A549 (cell line): ENCODE results near the gene ZNF723. TPM values are rescaled to one million over a fixed set of nuclear protein-coding genes. Genes with fewer than 3 reads are reported as not detected.

Source experiments
- ATAC-seq, 2 experiments: fragments of 200-7000 bp in 1 of 2; fragments of >200 bp in 1 of 2; cut with Nextera tagmentation in 1 of 2; cut with Tn5 transposase in 1 of 2; 3 replicates each; pipeline versions ENCODE4 v1.8.0 to v1.9.1; 2018 to 2020; ENCODE audit warnings: mild to moderate bottlenecking in 1 of 2, moderate library complexity in 1 of 2
- CTCF ChIA-PET: fragments of 300-600 bp; sonication (Branson Sonifier 250); formaldehyde crosslinking; extraction: SDS; loops from one replicate; lab custom pipeline; 2021; ENCODE audit warnings: antibody characterized with exemption, inconsistent platforms; lab: Yijun Ruan, JAX
- POLR2A ChIA-PET: fragments of 350-600 bp; formaldehyde crosslinking; extraction: SDS; loops from one replicate; lab custom pipeline; 2021; ENCODE audit warnings: antibody characterized with exemption, inconsistent platforms; lab: Yijun Ruan, JAX
- DNase-seq, 2 experiments: peaks; one replicate each; pipeline versions ENCODE4 v3.0.0 to v3.0.0-alpha.2; 2011 to 2016; ENCODE audit warnings: low read depth in 1 of 2, low spot score in 1 of 2
- FAIRE-seq: peaks from 2 replicates; lab custom pipeline; 2011; peaks lifted over from hg19 to GRCh38; lab: Jason Lieb, UNC
- H3K27ac ChIP-seq, 2 experiments: fragments of >200 bp; sonication (Bioruptor Twin); formaldehyde crosslinking; 3 replicates each; pipeline ENCODE4 v1.5.1; 2016 to 2017
- H3K4me1 ChIP-seq: fragments of >200 bp; sonication (Bioruptor Twin); formaldehyde crosslinking; 3 replicates; pipeline ENCODE4 v1.6.1; 2016
- H3K4me2 ChIP-seq: fragments of >200 bp; sonication (Bioruptor Twin); formaldehyde crosslinking; 3 replicates; pipeline ENCODE4 v1.6.1; 2016
- H3K4me3 ChIP-seq: fragments of >200 bp; sonication (Bioruptor Twin); formaldehyde crosslinking; 3 replicates; pipeline ENCODE4 v1.5.1; 2016
- H3K9me3 ChIP-seq: fragments of >200 bp; sonication (Bioruptor Twin); formaldehyde crosslinking; 3 replicates; pipeline ENCODE4 v1.6.1; 2016
- CBX8 ChIP-seq: fragments of 200-600 bp; sonication (generic); IDR thresholded peaks from 2 replicates; pipeline ENCODE4 v1.6.1; 2016
- CEBPB ChIP-seq, 2 experiments: fragments of >200 bp in 1 of 2; sonication (Bioruptor Twin) in 1 of 2; formaldehyde crosslinking in 1 of 2; IDR thresholded peaks; 2 replicates each; pipeline ENCODE4 v1.6.1; 2012 to 2016
- CHD2 ChIP-seq: fragments of 150-350 bp; IDR thresholded peaks from 2 replicates; pipeline ENCODE4 v1.6.1; 2014; ENCODE audit warnings: low read length; ENCODE audit not compliant: partially characterized antibody
- CHD4 ChIP-seq: fragments of 200-600 bp; sonication (generic); IDR thresholded peaks from 2 replicates; pipeline ENCODE4 v1.6.1; 2016; ENCODE audit warnings: antibody characterized with exemption, mild to moderate bottlenecking, borderline replicate concordance
- EHMT2 ChIP-seq: fragments of 200-600 bp; sonication (generic); IDR thresholded peaks from 2 replicates; pipeline ENCODE4 v1.6.1; 2016; ENCODE audit warnings: antibody characterized with exemption, low read depth, mild to moderate bottlenecking, moderate library complexity
- EP300 ChIP-seq, 2 experiments: fragments of >200 bp; sonication (Bioruptor Twin); formaldehyde crosslinking; IDR thresholded peaks; 2 replicates in 1 of 2; 3 replicates in 1 of 2; pipeline ENCODE4 v1.6.1; 2016 to 2017
- FOSL2 ChIP-seq, 2 experiments: fragments of 450-650 bp in 1 of 2; fragments of >200 bp in 1 of 2; sonication (Bioruptor Twin) in 1 of 2; formaldehyde crosslinking; IDR thresholded peaks; 2 replicates each; pipeline versions ENCODE4 v1.5.0 to v1.6.1; 2016 to 2020; ENCODE audit warnings: mild to moderate bottlenecking in 1 of 2, moderate library complexity in 1 of 2
- FOXS1 ChIP-seq: fragments of 250-450 bp; sonication (Bioruptor Pico); IDR thresholded peaks from 2 replicates; pipeline ENCODE4 v1.5.0; 2020; ENCODE audit warnings: mild to moderate bottlenecking, moderate library complexity
- HEYL ChIP-seq: fragments of 250-450 bp; sonication (Bioruptor Pico); IDR thresholded peaks from 2 replicates; pipeline ENCODE4 v1.8.0; 2021; ENCODE audit warnings: mild to moderate bottlenecking, moderate library complexity
- HOXB13 ChIP-seq: fragments of 250-450 bp; sonication (Bioruptor Pico); IDR thresholded peaks from 2 replicates; pipeline ENCODE4 v1.5.0; 2020; ENCODE audit warnings: low read depth, mild to moderate bottlenecking, moderate library complexity
- HOXB5 ChIP-seq: fragments of 250-450 bp; sonication (Bioruptor Pico); IDR thresholded peaks from 2 replicates; pipeline ENCODE4 v1.5.0; 2020; ENCODE audit warnings: mild to moderate bottlenecking, moderate library complexity
- JUNB ChIP-seq: fragments of >200 bp; sonication (Bioruptor Twin); formaldehyde crosslinking; IDR thresholded peaks from 2 replicates; pipeline ENCODE4 v1.6.1; 2016
- KDM5A ChIP-seq: fragments of 200-600 bp; sonication (generic); IDR thresholded peaks from 2 replicates; pipeline ENCODE4 v1.6.1; 2016; ENCODE audit warnings: antibody characterized with exemption, mild to moderate bottlenecking
- MAFK ChIP-seq: fragments of 450-650 bp; IDR thresholded peaks from 2 replicates; pipeline ENCODE4 v1.6.1; 2014; ENCODE audit not compliant: partially characterized antibody
- MYC ChIP-seq: IDR thresholded peaks from 2 replicates; pipeline ENCODE4 v1.6.1; 2012; ENCODE audit warnings: mild to moderate bottlenecking, inconsistent platforms, low read length, improper control_type of control experiment, borderline replicate concordance
- NFE2L2 ChIP-seq: fragments of 150-350 bp; conservative IDR thresholded peaks from 2 replicates; pipeline ENCODE4 v1.6.1; 2014; ENCODE audit warnings: low read length
- NPAS2 ChIP-seq: fragments of 250-450 bp; sonication (Bioruptor Pico); IDR thresholded peaks from 2 replicates; pipeline ENCODE4 v1.8.0; 2022; ENCODE audit warnings: mild to moderate bottlenecking, moderate library complexity, borderline replicate concordance
- NR3C1 ChIP-seq: fragments of >200 bp; sonication (Bioruptor Twin); formaldehyde crosslinking; IDR thresholded peaks from 3 replicates; pipeline ENCODE4 v1.6.1; 2017
- POLR2A ChIP-seq: IDR thresholded peaks from 2 replicates; pipeline ENCODE4 v1.6.1; 2012; ENCODE audit warnings: mild to moderate bottlenecking, low read length
- RFX5 ChIP-seq: fragments of 450-650 bp; IDR thresholded peaks from 2 replicates; pipeline ENCODE4 v1.7.1; 2014; ENCODE audit warnings: antibody characterized with exemption, mild to moderate bottlenecking, moderate library complexity
- ZNF302 ChIP-seq: fragments of 250-450 bp; sonication (Bioruptor Pico); IDR thresholded peaks from 2 replicates; pipeline ENCODE4 v1.9.0; 2021; ENCODE audit warnings: inconsistent platforms, mild to moderate bottlenecking, moderate library complexity
- WGBS: methylation state at CpG from one replicate; pipeline ENCODE4 v1.1.6; 2017; ENCODE audit errors: missing lambda C conversion rate; 5-methylcytosine and 5-hydroxymethylcytosine counted together
- polyA plus RNA-seq, 4 experiments: library from polyadenylated mRNA; depleted of rRNA in 3 of 4; stranded (reverse); fragments of >200 nt; fragmentation: RNase III in 1 of 4; extraction: RNeasy Plus Mini Kit Qiagen cat#74134 plus additional on column Dnase treatment in 1 of 4; gene quantifications; 2 replicates in 3 of 4; 3 replicates in 1 of 4; pipeline ENCODE4 v1.2.3, GENCODE V29; 2011 to 2017
- TF ChIP-seq, protein P1 (sequence below): fragments of 250-450 bp; sonication (Bioruptor Pico); IDR thresholded peaks from 2 replicates; pipeline ENCODE4 v1.5.0; 2021; ENCODE audit warnings: mild to moderate bottlenecking, moderate library complexity, borderline replicate concordance
- TF ChIP-seq, protein P2 (sequence below): fragments of 250-450 bp; sonication (Bioruptor Pico); IDR thresholded peaks from 2 replicates; pipeline ENCODE4 v1.5.0; 2020; ENCODE audit warnings: low read depth, mild to moderate bottlenecking, moderate library complexity
- TF ChIP-seq, protein P3 (sequence below): fragments of >200 bp; sonication (Bioruptor Twin); formaldehyde crosslinking; IDR thresholded peaks from 3 replicates; pipeline ENCODE4 v1.5.1; 2016
- TF ChIP-seq, protein P4 (sequence below): fragments of >200 bp; sonication (Bioruptor Twin); formaldehyde crosslinking; IDR thresholded peaks from 3 replicates; pipeline ENCODE4 v1.6.1; 2016
- TF ChIP-seq, protein P5 (sequence below): fragments of 450-650 bp; IDR thresholded peaks from 2 replicates; pipeline ENCODE4 v1.6.1; 2014; ENCODE audit warnings: antibody characterized with exemption

Gene ZNF723
- polyA plus RNA-seq, 2 of the 4 experiments (the other 2 are of a cell fraction): not detected

DNA sequence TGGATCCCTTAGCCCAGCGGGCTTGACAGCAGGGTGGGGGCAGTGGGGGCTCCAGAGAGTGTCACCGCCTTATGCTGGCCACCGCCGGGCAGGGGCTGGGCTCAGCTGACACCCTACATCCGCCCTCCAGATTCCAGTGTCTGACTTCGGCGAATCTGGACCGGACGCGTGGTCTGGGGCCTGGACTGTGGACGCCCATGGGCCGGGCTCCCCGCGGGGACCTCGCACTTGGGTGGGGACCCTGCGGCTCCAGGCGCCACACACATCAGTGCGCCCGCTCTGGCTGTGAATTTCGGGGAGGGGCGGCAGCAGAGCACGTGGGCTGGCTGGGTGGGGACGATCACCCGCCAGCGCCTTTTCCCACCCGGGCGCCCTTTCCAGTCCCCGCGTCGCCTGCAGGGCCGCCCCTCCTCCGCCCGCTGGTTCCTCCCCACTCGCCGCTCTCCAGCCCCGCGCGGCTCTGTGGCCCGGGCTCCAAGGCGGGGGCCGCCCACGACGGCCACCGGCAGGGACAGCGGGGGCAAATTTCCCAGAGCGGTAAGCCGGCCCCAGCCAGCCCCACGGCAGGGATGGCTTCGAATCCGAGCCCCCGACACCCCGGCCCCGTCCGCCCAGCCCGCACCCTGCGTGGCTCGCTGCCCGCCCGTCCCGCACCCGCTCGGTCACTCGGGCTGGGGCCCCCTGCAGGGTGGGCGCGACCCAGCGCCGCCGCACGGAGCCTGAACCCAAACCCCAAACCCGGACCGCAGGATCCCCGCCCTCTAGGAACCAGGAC, 24.8 kb upstream of the ZNF723 start:
- peaks cover 32% of the 10 kb centered on the region; the same call in 2 of the 3 replicates for H3K9me3 ChIP-seq
- H3K4me3 ChIP-seq: no peak overlapping the region
- 62% methylated on average over 30 of the region's 72 CpGs for WGBS
- H3K4me1 ChIP-seq: no peaks in the 10 kb centered on the region
- TF ChIP-seq RFX5: no peak
- no peak for TF ChIP-seq FOSL2 (IDR thresholded peaks at IDR 0.05)
- TF ChIP-seq FOSL2 (CRISPR knock-in tag; IDR thresholded peaks at IDR 0.05): no peak
- no peak for TF ChIP-seq HOXB13 (CRISPR knock-in tag)
- TF ChIP-seq, protein P1, sequence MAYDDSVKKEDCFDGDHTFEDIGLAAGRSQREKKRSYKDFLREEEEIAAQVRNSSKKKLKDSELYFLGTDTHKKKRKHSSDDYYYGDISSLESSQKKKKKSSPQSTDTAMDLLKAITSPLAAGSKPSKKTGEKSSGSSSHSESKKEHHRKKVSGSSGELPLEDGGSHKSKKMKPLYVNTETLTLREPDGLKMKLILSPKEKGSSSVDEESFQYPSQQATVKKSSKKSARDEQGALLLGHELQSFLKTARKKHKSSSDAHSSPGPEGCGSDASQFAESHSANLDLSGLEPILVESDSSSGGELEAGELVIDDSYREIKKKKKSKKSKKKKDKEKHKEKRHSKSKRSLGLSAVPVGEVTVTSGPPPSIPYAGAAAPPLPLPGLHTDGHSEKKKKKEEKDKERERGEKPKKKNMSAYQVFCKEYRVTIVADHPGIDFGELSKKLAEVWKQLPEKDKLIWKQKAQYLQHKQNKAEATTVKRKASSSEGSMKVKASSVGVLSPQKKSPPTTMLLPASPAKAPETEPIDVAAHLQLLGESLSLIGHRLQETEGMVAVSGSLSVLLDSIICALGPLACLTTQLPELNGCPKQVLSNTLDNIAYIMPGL (CRISPR knock-in tag): no peak
- TF ChIP-seq, protein P2, sequence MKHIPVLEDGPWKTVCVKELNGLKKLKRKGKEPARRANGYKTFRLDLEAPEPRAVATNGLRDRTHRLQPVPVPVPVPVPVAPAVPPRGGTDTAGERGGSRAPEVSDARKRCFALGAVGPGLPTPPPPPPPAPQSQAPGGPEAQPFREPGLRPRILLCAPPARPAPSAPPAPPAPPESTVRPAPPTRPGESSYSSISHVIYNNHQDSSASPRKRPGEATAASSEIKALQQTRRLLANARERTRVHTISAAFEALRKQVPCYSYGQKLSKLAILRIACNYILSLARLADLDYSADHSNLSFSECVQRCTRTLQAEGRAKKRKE (CRISPR knock-in tag): no peak
- TF ChIP-seq FOXS1 (CRISPR knock-in tag): no peak
- TF ChIP-seq EP300 (IDR thresholded peaks at IDR 0.05): no peak
- no peak for TF ChIP-seq NFE2L2
- TF ChIP-seq POLR2A: no peak
- no peak for TF ChIP-seq JUNB
- TF ChIP-seq, protein P3, sequence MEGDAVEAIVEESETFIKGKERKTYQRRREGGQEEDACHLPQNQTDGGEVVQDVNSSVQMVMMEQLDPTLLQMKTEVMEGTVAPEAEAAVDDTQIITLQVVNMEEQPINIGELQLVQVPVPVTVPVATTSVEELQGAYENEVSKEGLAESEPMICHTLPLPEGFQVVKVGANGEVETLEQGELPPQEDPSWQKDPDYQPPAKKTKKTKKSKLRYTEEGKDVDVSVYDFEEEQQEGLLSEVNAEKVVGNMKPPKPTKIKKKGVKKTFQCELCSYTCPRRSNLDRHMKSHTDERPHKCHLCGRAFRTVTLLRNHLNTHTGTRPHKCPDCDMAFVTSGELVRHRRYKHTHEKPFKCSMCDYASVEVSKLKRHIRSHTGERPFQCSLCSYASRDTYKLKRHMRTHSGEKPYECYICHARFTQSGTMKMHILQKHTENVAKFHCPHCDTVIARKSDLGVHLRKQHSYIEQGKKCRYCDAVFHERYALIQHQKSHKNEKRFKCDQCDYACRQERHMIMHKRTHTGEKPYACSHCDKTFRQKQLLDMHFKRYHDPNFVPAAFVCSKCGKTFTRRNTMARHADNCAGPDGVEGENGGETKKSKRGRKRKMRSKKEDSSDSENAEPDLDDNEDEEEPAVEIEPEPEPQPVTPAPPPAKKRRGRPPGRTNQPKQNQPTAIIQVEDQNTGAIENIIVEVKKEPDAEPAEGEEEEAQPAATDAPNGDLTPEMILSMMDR: no peak
- TF ChIP-seq HEYL (CRISPR knock-in tag): no peak
- no peak for TF ChIP-seq CBX8
- TF ChIP-seq, protein P4, sequence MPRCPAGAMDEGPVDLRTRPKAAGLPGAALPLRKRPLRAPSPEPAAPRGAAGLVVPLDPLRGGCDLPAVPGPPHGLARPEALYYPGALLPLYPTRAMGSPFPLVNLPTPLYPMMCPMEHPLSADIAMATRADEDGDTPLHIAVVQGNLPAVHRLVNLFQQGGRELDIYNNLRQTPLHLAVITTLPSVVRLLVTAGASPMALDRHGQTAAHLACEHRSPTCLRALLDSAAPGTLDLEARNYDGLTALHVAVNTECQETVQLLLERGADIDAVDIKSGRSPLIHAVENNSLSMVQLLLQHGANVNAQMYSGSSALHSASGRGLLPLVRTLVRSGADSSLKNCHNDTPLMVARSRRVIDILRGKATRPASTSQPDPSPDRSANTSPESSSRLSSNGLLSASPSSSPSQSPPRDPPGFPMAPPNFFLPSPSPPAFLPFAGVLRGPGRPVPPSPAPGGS: no peak
- no peak for TF ChIP-seq HOXB5 (CRISPR knock-in tag)
- TF ChIP-seq, protein P5, sequence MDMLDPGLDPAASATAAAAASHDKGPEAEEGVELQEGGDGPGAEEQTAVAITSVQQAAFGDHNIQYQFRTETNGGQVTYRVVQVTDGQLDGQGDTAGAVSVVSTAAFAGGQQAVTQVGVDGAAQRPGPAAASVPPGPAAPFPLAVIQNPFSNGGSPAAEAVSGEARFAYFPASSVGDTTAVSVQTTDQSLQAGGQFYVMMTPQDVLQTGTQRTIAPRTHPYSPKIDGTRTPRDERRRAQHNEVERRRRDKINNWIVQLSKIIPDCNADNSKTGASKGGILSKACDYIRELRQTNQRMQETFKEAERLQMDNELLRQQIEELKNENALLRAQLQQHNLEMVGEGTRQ: no peak
- TF ChIP-seq CHD4: no peak
- POLR2A ChIA-PET: no interaction called here
- no peak for ATAC-seq
- no peak for DNase-seq
- CTCF ChIA-PET: no interaction called here
- no peak overlapping the region for H3K4me2 ChIP-seq
- H3K27ac ChIP-seq: no peak overlapping the region
- FAIRE-seq: no peak

DNA sequence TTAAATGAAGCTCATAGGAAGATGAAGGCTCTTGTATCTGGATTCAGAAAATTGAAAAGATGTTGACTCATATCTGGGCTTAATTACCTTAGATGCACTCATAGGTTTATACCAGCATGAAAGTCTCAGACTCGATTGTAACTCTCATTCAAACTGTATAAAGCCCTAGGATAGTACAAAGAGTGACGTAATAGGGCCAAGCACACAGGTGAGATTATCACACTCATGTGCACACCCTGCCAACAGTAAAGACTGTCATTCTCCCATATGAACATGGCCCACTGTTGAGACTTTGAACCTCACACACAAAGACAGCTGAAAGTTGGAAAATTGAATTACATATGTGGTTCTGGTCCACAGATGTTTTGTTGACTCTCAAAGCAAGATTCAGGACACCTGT, 18.0 kb upstream of the ZNF723 start:
- WGBS: 2% methylated on average over 2 of the region's 2 CpGs
- H3K27ac ChIP-seq: no peak overlapping the region
- DNase-seq (no peak), FAIRE-seq (no peak), ATAC-seq (no peak)
- no peaks in the 10 kb centered on the region for H3K4me1 ChIP-seq
- peaks cover 45% of the 10 kb centered on the region for H3K9me3 ChIP-seq
- no peak overlapping the region for H3K4me2 ChIP-seq
- no peak overlapping the region for H3K4me3 ChIP-seq
- ChIA-PET POLR2A (no interaction called here), CTCF (no interaction called here)
- TF ChIP-seq NFE2L2 (no peak), MAFK (no peak), EHMT2 (no peak), FOSL2 (IDR thresholded peaks at IDR 0.05) (no peak), FOSL2 (CRISPR knock-in tag; IDR thresholded peaks at IDR 0.05) (no peak), CHD2 (no peak), NPAS2 (CRISPR knock-in tag) (no peak), CEBPB (IDR thresholded peaks at IDR 0.05) (no peak), ZNF302 (no peak), KDM5A (no peak), NR3C1 (no peak), HOXB5 (CRISPR knock-in tag) (no peak), MYC (no peak)
- TF ChIP-seq, protein P1 (CRISPR knock-in tag): no peak
- TF ChIP-seq, protein P4: no peak
